T-helper 17 cell (primary cell): ENCODE results near the gene PAFAH2. TPM values are rescaled to one million over a fixed set of nuclear protein-coding genes. Genes with fewer than 3 reads are reported as not detected.
A peak's percentile ranks its signal among the peaks of the same experiment; 100 is the strongest.

Source experiments
- ATAC-seq: fragments of 150-1000 bp; cut with Tn5 transposase; 2 replicates; pipeline ENCODE4 v1.10.0; 2021; ENCODE audit warnings: mild to moderate bottlenecking, moderate library complexity
- DNase-seq, 3 donors: peaks; one replicate each; pipeline versions ENCODE4 v3.0.0 to v3.0.0-alpha.2; 2020 to 2021
- H3K9me3 ChIP-seq: one replicate; pipeline ENCODE4 v1.7.0; 2013; ENCODE audit warnings: low read length, mild to moderate bottlenecking; ENCODE audit not compliant: control insufficient read depth, poor library complexity, severe bottlenecking
- H3K27ac Mint-ChIP-seq: one replicate; pipeline ENCODE4 v1.8.0; 2022; ENCODE audit warnings: mild to moderate bottlenecking, moderate library complexity, mixed read lengths
- H3K27me3 Mint-ChIP-seq: one replicate; pipeline ENCODE4 v1.8.0; 2022; ENCODE audit warnings: mixed read lengths
- H3K36me3 Mint-ChIP-seq: one replicate; pipeline ENCODE4 v1.8.0; 2022; ENCODE audit warnings: low read depth, mixed read lengths
- H3K4me1 Mint-ChIP-seq: one replicate; pipeline ENCODE4 v1.8.0; 2022; ENCODE audit warnings: mild to moderate bottlenecking, mixed read lengths
- H3K4me3 Mint-ChIP-seq: one replicate; pipeline ENCODE4 v1.8.0; 2022; ENCODE audit warnings: mild to moderate bottlenecking, moderate library complexity, mixed read lengths
- total RNA-seq, 4 donors: library from RNA in 2 of 4; stranded (reverse) in 2 of 4; gene quantifications; one replicate each; pipeline ENCODE4 v1.2.3 and lab custom pipeline; 2022 to 2026

The PAFAH2 gene
- total RNA-seq, 2 donors from 2014 or later = 4.9 to 6.9 TPM

DNA sequence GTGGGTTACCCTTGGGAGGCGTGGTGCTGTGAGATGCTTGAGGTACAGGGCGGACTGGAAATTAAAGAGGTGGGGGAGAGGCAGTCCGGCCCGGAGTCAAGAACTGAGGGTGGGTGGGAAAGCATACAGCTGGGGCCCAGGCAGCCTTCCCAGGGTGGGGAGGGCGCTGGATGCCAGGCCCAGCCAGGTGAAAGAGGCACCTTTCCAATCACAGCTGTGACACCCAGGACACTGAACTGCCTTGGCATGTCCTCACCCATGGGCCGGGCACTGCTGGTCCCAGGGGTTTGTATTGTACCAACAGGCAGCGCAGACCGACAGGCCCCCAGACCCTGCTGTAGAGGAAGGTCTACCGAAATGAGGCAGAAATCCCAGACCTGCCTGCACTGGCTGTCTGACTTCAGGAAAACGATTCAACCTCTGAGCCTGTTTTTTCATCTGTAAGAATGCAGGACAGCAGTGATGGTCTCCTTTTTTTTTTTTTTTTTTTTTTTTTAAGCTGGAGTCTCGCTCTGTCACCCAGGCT is 39.0 kb upstream of the PAFAH2 start:
- Mint-ChIP-seq H3K4me1 (peaks cover 12% of the 10 kb centered on the region), H3K27me3 (peaks cover 24% of the 10 kb centered on the region), H3K4me3 (peak overlapping the region; percentile 21), H3K27ac (no peak overlapping the region), H3K36me3 (no peaks in the 10 kb centered on the region)
- H3K9me3 ChIP-seq = no peaks in the 10 kb centered on the region
- ATAC-seq = no peak
- DNase-seq = no peak

- peak; percentile 66 to 78 (median 73) for DNase-seq
- no peaks in the 10 kb centered on the region for H3K36me3 Mint-ChIP-seq
- peak overlapping the region; percentile 94 for H3K4me3 Mint-ChIP-seq
- peak; percentile 75 for ATAC-seq
- peak overlapping the region; percentile 92 for H3K27ac Mint-ChIP-seq
- H3K9me3 ChIP-seq = no peaks in the 10 kb centered on the region
- H3K4me1 Mint-ChIP-seq = peaks cover 12% of the 10 kb centered on the region
- peaks cover 22% of the 10 kb centered on the region for H3K27me3 Mint-ChIP-seq
Measured at GRCh38 chr1:26035959-26036755, 38.3 kb upstream of the PAFAH2 start.

DNA sequence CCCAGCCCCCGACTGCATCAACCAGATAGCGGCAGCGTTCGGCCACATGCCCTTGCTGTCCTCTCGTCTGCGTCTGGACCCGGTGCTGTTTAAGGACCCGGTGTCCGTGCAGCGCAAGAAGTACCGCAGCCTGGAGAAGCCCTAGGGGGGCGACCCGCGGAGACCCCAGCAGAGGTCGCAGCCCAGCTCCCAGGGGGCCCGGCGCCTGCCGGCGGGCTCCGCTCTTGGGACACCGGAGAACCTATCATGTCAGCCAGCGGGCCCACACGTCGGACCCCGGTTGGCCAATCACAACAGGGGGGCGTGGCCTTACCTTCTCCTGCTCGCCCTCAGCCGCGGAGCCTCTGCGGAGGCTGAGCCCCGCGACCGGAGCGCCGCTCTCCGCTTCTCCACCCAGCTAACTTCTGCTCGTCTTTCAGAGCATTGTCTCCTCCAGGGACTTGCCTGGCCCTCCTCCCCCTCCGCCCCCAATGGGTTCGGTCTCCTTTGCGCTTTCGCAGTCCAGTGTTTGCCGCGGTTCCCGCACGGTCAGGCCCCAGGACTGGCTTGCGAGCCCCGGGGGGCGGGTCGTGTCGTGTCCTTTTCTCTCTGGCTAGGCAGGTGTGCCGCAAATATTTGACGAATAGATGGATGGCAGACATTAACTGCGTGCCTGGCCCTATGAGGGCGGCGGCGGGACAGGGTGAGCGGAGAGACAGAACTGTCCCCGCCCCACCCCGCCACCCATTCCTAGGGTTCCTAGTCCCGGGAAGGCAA is 37.5 kb upstream of the PAFAH2 start:
- peak; percentile 80 to 90 (median 89) for DNase-seq
- peaks cover 12% of the 10 kb centered on the region for H3K4me1 Mint-ChIP-seq
- ATAC-seq = peak; percentile 97

GRCh38 chr1:26034504-26035202 is 36.8 kb upstream of the PAFAH2 start:
- peaks cover 30% of the 10 kb centered on the region for H3K27me3 Mint-ChIP-seq
- H3K4me3 Mint-ChIP-seq = peak overlapping the region; percentile 94
- ATAC-seq (no peak), DNase-seq (no peak)
- peak overlapping the region; percentile 92 for H3K27ac Mint-ChIP-seq
- H3K36me3 Mint-ChIP-seq = no peaks in the 10 kb centered on the region
- no peaks in the 10 kb centered on the region for H3K9me3 ChIP-seq
- H3K4me1 Mint-ChIP-seq = peaks cover 12% of the 10 kb centered on the region

More for the DNA sequence above, 37.5 kb upstream of the PAFAH2 start:
- Mint-ChIP-seq H3K27ac (peak overlapping the region; percentile 92), H3K4me3 (peak overlapping the region; percentile 94), H3K27me3 (peaks cover 30% of the 10 kb centered on the region), H3K36me3 (no peaks in the 10 kb centered on the region)
- no peaks in the 10 kb centered on the region for H3K9me3 ChIP-seq

- peaks cover 30% of the 10 kb centered on the region for H3K27me3 Mint-ChIP-seq
- DNase-seq = no peak
- no peaks in the 10 kb centered on the region for H3K9me3 ChIP-seq
- ATAC-seq = no peak
- H3K36me3 Mint-ChIP-seq = no peaks in the 10 kb centered on the region
- no peak overlapping the region for H3K27ac Mint-ChIP-seq
- no peak overlapping the region for H3K4me3 Mint-ChIP-seq
- H3K4me1 Mint-ChIP-seq = peaks cover 13% of the 10 kb centered on the region
Measured at GRCh38 chr1:26032656-26033357, 34.9 kb upstream of the PAFAH2 start.

GRCh38 chr1:26031611-26032220 is 33.9 kb upstream of the PAFAH2 start:
- H3K27ac Mint-ChIP-seq = no peak overlapping the region
- DNase-seq (no peak), ATAC-seq (no peak)
- H3K27me3 Mint-ChIP-seq = peaks cover 30% of the 10 kb centered on the region
- H3K36me3 Mint-ChIP-seq = no peaks in the 10 kb centered on the region
- H3K9me3 ChIP-seq = no peaks in the 10 kb centered on the region
- H3K4me1 Mint-ChIP-seq = peaks cover 17% of the 10 kb centered on the region
- no peak overlapping the region for H3K4me3 Mint-ChIP-seq

DNA sequence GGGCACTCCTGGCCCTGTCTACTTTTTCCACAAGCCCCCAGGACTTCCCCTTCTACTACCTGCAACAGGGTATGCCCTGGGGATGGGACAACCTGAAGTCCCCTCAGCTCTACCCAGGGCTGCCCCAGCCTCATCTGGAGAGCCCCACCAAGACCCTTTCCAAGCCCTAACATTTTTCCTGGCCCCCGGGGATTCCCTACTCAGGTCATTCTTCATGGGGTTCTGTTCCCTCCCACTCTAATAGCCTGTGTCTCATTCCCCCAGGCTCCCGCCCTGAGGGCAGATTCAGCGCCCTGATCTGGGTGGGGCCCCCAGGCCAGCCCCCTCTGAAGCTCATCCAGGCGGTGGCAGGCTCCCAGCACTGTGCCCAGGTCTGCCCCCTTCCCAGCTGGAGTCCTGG is 33.3 kb upstream of the PAFAH2 start:
- ATAC-seq = no peak
- peaks cover 17% of the 10 kb centered on the region for H3K4me1 Mint-ChIP-seq

GRCh38 chr1:26029864-26030481 is 32.1 kb upstream of the PAFAH2 start:
- no peaks in the 10 kb centered on the region for H3K9me3 ChIP-seq
- H3K27me3 Mint-ChIP-seq = peaks cover 23% of the 10 kb centered on the region
- no peak overlapping the region for H3K27ac Mint-ChIP-seq
- no peak for ATAC-seq
- no peaks in the 10 kb centered on the region for H3K36me3 Mint-ChIP-seq
- DNase-seq = no peak
- peaks cover 10% of the 10 kb centered on the region for H3K4me1 Mint-ChIP-seq
- no peak overlapping the region for H3K4me3 Mint-ChIP-seq

More for the DNA sequence above, 33.3 kb upstream of the PAFAH2 start:
- Mint-ChIP-seq H3K27ac (no peak overlapping the region), H3K27me3 (peaks cover 25% of the 10 kb centered on the region), H3K4me3 (no peak overlapping the region), H3K36me3 (no peaks in the 10 kb centered on the region)
- no peaks in the 10 kb centered on the region for H3K9me3 ChIP-seq
- no peak for DNase-seq

GRCh38 chr1:26029054-26029863 is 31.4 kb upstream of the PAFAH2 start:
- no peak for DNase-seq
- Mint-ChIP-seq H3K4me1 (peaks cover 5% of the 10 kb centered on the region), H3K4me3 (no peak overlapping the region), H3K36me3 (no peaks in the 10 kb centered on the region), H3K27ac (no peak overlapping the region), H3K27me3 (peaks cover 20% of the 10 kb centered on the region)
- no peak for ATAC-seq
- H3K9me3 ChIP-seq = no peaks in the 10 kb centered on the region

GRCh38 chr1:26028490-26028980 is 30.7 kb upstream of the PAFAH2 start:
- Mint-ChIP-seq H3K4me1 (peaks cover 5% of the 10 kb centered on the region), H3K27me3 (peaks cover 18% of the 10 kb centered on the region), H3K36me3 (no peaks in the 10 kb centered on the region), H3K4me3 (no peak overlapping the region), H3K27ac (no peak overlapping the region)
- no peaks in the 10 kb centered on the region for H3K9me3 ChIP-seq
- ATAC-seq = no peak
- DNase-seq = no peak

DNA sequence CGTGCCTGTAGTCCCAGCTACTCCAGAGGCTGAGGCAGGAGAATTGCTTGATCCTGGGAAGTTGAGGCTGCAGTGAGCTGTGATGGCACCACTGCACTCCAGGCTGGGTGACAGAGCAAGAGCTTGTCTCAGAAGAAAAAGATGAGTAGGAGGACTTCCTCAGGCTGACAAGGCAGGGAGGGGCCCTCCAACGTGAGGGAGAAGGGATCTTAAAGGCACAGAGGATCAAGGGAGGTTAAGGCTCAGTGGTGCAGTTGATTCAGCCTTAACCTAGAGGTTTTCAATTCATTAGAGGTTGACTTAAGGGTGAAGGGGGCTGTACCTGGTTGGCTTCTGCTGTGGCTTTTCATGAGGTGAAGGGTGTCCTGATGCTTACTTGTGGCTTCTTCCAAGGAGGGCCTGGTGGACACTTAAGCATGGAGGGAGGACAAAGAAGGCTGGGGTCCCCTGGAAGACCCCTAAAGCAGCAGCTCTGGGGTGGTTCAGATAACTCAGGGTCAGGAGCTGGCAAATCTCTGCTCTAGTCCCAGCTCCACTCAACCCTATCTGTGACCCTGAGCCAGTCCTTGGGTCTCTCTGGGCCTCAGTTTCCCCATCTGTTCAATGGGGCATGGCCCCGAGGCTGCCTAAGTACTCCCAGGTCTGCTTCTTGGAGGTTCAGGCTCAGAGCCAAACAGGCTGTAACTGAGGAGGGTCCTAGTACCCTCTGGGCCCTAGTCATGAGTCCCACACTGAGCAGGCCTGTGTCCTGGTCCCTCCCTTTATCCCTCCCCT is 30.0 kb upstream of the PAFAH2 start:
- Mint-ChIP-seq H3K27me3 (peaks cover 18% of the 10 kb centered on the region), H3K27ac (no peak overlapping the region), H3K4me3 (no peak overlapping the region), H3K4me1 (peaks cover 5% of the 10 kb centered on the region), H3K36me3 (no peaks in the 10 kb centered on the region)
- DNase-seq (no peak), ATAC-seq (no peak)
- H3K9me3 ChIP-seq = no peaks in the 10 kb centered on the region
